HEK293 (cell line): ENCODE results near the gene CARD8.
A peak's percentile ranks its signal among the peaks of the same experiment; 100 is the strongest.

Source experiments
- CTCF ChIA-PET: fragments of 350-600 bp; formaldehyde crosslinking; extraction: SDS; loops from one replicate; lab custom pipeline; 2021; ENCODE audit warnings: antibody characterized with exemption; lab: Yijun Ruan, JAX
- POLR2A ChIA-PET: fragments of 300-600 bp; formaldehyde crosslinking; extraction: SDS; loops from one replicate; lab custom pipeline; 2020; ENCODE audit warnings: antibody characterized with exemption, inconsistent platforms; lab: Yijun Ruan, JAX
- H3K27ac ChIP-seq: fragments of 200-500 bp; sonication (Bioruptor generic); 2 replicates; pipeline ENCODE4 v1.5.1; 2014; ENCODE audit warnings: low read depth, low read length, control low read depth, inconsistent platforms; ENCODE audit errors: extremely low read depth
- H3K36me3 ChIP-seq, 2 experiments: fragments of 200-500 bp in 1 of 2; sonication (Bioruptor generic) in 1 of 2; 1 replicate in 1 of 2; 2 replicates in 1 of 2; pipeline ENCODE4 v1.5.1; 2014 to 2017; ENCODE audit warnings: inconsistent platforms in 2 of 2, low read length in 2 of 2; ENCODE audit not compliant: control insufficient read depth in 2 of 2, insufficient read depth in 1 of 2
- H3K4me1 ChIP-seq: fragments of 200-500 bp; sonication (Bioruptor generic); 2 replicates; pipeline ENCODE4 v1.5.1; 2014; ENCODE audit warnings: mild to moderate bottlenecking, low read length, inconsistent platforms; ENCODE audit not compliant: control insufficient read depth, insufficient read depth
- H3K4me3 ChIP-seq: 2 replicates; pipeline ENCODE4 v1.5.1; 2011; ENCODE audit warnings: low read depth, mild to moderate bottlenecking, control low read depth, low read length, moderate library complexity
- H3K9me3 ChIP-seq: fragments of 200-500 bp; sonication (Bioruptor generic); 2 replicates; pipeline ENCODE4 v1.5.1; 2014; ENCODE audit warnings: low read depth, low read length, inconsistent platforms; ENCODE audit not compliant: control insufficient read depth, insufficient read depth
- KLF10 ChIP-seq: fragments of 450-650 bp; IDR thresholded peaks from 2 replicates; pipeline ENCODE4 v1.5.1; 2018; ENCODE audit warnings: missing biosample characterization, mild to moderate bottlenecking, missing genetic modification characterization
- KLF8 ChIP-seq: fragments of 450-650 bp; formaldehyde crosslinking; IDR thresholded peaks from 2 replicates; pipeline ENCODE4 v1.5.1; 2016; ENCODE audit warnings: missing biosample characterization, missing genetic modification characterization
- MZF1 ChIP-seq: fragments of 450-650 bp; formaldehyde crosslinking; IDR thresholded peaks from 2 replicates; pipeline ENCODE4 v1.5.1; 2017; ENCODE audit warnings: missing biosample characterization, missing genetic modification characterization, borderline replicate concordance
- SP7 ChIP-seq: fragments of 450-650 bp; formaldehyde crosslinking; IDR thresholded peaks from 2 replicates; pipeline ENCODE4 v1.5.1; 2016; ENCODE audit warnings: missing biosample characterization, missing genetic modification characterization
- ZBTB17 ChIP-seq: fragments of 450-650 bp; formaldehyde crosslinking; IDR thresholded peaks from 2 replicates; pipeline ENCODE4 v1.5.1; 2016; ENCODE audit warnings: missing biosample characterization, missing genetic modification characterization
- ZBTB49 ChIP-seq: fragments of 450-650 bp; formaldehyde crosslinking; IDR thresholded peaks from 2 replicates; pipeline ENCODE4 v1.5.1; 2016; ENCODE audit warnings: missing biosample characterization, missing genetic modification characterization, low read depth
- ZIC2 ChIP-seq: fragments of 450-650 bp; formaldehyde crosslinking; IDR thresholded peaks from 2 replicates; pipeline ENCODE4 v1.5.1; 2016; ENCODE audit warnings: missing biosample characterization, missing genetic modification characterization
- ZNF169 ChIP-seq: fragments of 450-650 bp; formaldehyde crosslinking; IDR thresholded peaks from 2 replicates; pipeline ENCODE4 v1.5.1; 2016; ENCODE audit warnings: missing biosample characterization, missing genetic modification characterization
- ZNF26 ChIP-seq: fragments of 450-650 bp; formaldehyde crosslinking; IDR thresholded peaks from 2 replicates; pipeline ENCODE4 v1.5.1; 2016; ENCODE audit warnings: missing biosample characterization, missing genetic modification characterization
- ZNF335 ChIP-seq: fragments of 450-650 bp; formaldehyde crosslinking; conservative IDR thresholded peaks from 2 replicates; pipeline ENCODE4 v1.5.1; 2016; ENCODE audit warnings: missing biosample characterization, missing genetic modification characterization
- ZNF423 ChIP-seq: fragments of 450-650 bp; formaldehyde crosslinking; IDR thresholded peaks from 2 replicates; pipeline ENCODE4 v1.5.1; 2016; ENCODE audit warnings: missing biosample characterization, missing genetic modification characterization
- ZNF426 ChIP-seq: fragments of 450-650 bp; formaldehyde crosslinking; IDR thresholded peaks from 2 replicates; pipeline ENCODE4 v1.5.1; 2017; ENCODE audit warnings: missing biosample characterization, missing genetic modification characterization, mild to moderate bottlenecking, inconsistent platforms, moderate library complexity
- ZNF555 ChIP-seq: fragments of 450-650 bp; formaldehyde crosslinking; conservative IDR thresholded peaks from 2 replicates; pipeline ENCODE4 v1.5.1; 2017; ENCODE audit warnings: missing biosample characterization, mild to moderate bottlenecking, missing genetic modification characterization, inconsistent platforms
- ZNF664 ChIP-seq: fragments of 450-650 bp; formaldehyde crosslinking; IDR thresholded peaks from 2 replicates; pipeline ENCODE4 v1.5.1; 2016; ENCODE audit warnings: missing biosample characterization, missing genetic modification characterization
- ZNF707 ChIP-seq: fragments of 450-650 bp; formaldehyde crosslinking; IDR thresholded peaks from 2 replicates; pipeline ENCODE4 v1.5.1; 2016; ENCODE audit warnings: missing biosample characterization, missing genetic modification characterization
- ZNF830 ChIP-seq: fragments of 450-650 bp; IDR thresholded peaks from 2 replicates; pipeline ENCODE4 v1.5.0; 2018; ENCODE audit warnings: missing biosample characterization, missing genetic modification characterization, low read depth, mild to moderate bottlenecking, moderate library complexity
- ZSCAN30 ChIP-seq: fragments of 450-650 bp; IDR thresholded peaks from 2 replicates; pipeline ENCODE4 v1.5.1; 2018; ENCODE audit warnings: missing biosample characterization, mild to moderate bottlenecking, missing genetic modification characterization, moderate library complexity

CARD8 gene

GRCh38 chr19:48196321-48196763 is 59.4 kb downstream of the CARD8 start:
- ChIA-PET CTCF (no interaction called here), POLR2A (no interaction called here)
- H3K27ac ChIP-seq = no peak overlapping the region
- no peak overlapping the region for H3K4me3 ChIP-seq
- H3K9me3 ChIP-seq = no peaks in the 10 kb centered on the region
- H3K36me3 ChIP-seq = peaks cover 0 to 12% of the 10 kb centered on the region in 2 experiments; a peak in 2 of 3 replicates
- 0 out of 2 replicates have a peak, but pooled peaks cover 2% of the 10 kb centered on the region for H3K4me1 ChIP-seq
- TF ChIP-seq ZNF555 (tag by site-specific recombination) (no peak), KLF10 (tag by site-specific recombination) (no peak), ZSCAN30 (tag by site-specific recombination) (no peak), ZNF664 (tag by site-specific recombination) (no peak), ZNF423 (no peak), ZNF830 (tag by site-specific recombination) (no peak), MZF1 (tag by site-specific recombination) (no peak), ZBTB49 (tag by site-specific recombination) (no peak), ZNF707 (tag by site-specific recombination) (no peak), ZBTB17 (tag by site-specific recombination) (no peak), ZNF169 (no peak), ZNF426 (tag by site-specific recombination) (no peak), ZNF26 (no peak), KLF8 (tag by site-specific recombination) (no peak)

GRCh38 chr19:48194844-48195830 is 60.6 kb downstream of the CARD8 start:
- Histone ChIP-seq H3K27ac (no peak overlapping the region), H3K4me3 (no peak overlapping the region), H3K9me3 (no peaks in the 10 kb centered on the region), H3K36me3 (peaks cover under 1 to 12% of the 10 kb centered on the region in 2 experiments; a peak in 2 of 3 replicates), H3K4me1 (0 out of 2 replicates have a peak, but pooled peaks cover 2% of the 10 kb centered on the region)
- CTCF ChIA-PET = interaction anchor here (0.6 to 1.1 kb wide), 3 partner anchors 26 to 414 kb away, joined by 3 to 6 read pairs (median 5); no protein-coding TSS in a partner anchor
- TF ChIP-seq SP7 (tag by site-specific recombination) (no peak), ZIC2 (tag by site-specific recombination) (peak; percentile 59; the same call in 1 of the 2 replicates), ZNF335 (tag by site-specific recombination) (no peak)
- POLR2A ChIA-PET = interaction anchor here (1.6 kb wide), 1 partner anchor 8 kb away, joined by 7 read pairs; no protein-coding TSS in a partner anchor
